HepG2 (cell line): ENCODE measurements around the gene C20orf144. TPM values are rescaled to one million over a fixed set of nuclear protein-coding genes. Genes with fewer than 3 reads are reported as not detected.

ENCODE experiments used
- ATAC-seq: fragments of 200-7000 bp; cut with Tn5 transposase; 3 replicates; pipeline ENCODE4 v1.9.1; 2020; ENCODE audit warnings: mild to moderate bottlenecking, moderate library complexity
- BruUV-seq: library from RNA; stranded (reverse); fragments of 400-500 nt; replicated peaks from 2 replicates; lab custom pipeline; 2021; lab: Mats Ljungman, UMichigan
- CTCF ChIA-PET: fragments of 300-600 bp; formaldehyde crosslinking; extraction: SDS; loops from one replicate; lab custom pipeline; 2021; ENCODE audit warnings: low total read pairs, inconsistent platforms, low intra/inter-chr PET ratio; lab: Yijun Ruan, JAX
- POLR2A ChIA-PET: fragments of 350-600 bp; sonication (Branson Sonifier 250); formaldehyde crosslinking; loops from one replicate; lab custom pipeline; 2020; ENCODE audit warnings: antibody characterized with exemption, inconsistent platforms; lab: Yijun Ruan, JAX
- DNase-seq: peaks from one replicate; pipeline ENCODE4 v3.0.0-alpha.2; 2015; ENCODE audit warnings: low spot score
- FAIRE-seq: peaks from 3 replicates; lab custom pipeline; 2011; peaks lifted over from hg19 to GRCh38; lab: Jason Lieb, UNC
- H2AFZ ChIP-seq: one replicate; pipeline ENCODE4 v1.6.1; 2011; ENCODE audit warnings: low read length, inconsistent platforms
- H3K27ac ChIP-seq: fragments of 300-600 bp; 3 replicates; pipeline ENCODE4 v1.8.0; 2011; ENCODE audit warnings: mixed run types, mild to moderate bottlenecking, mixed read lengths, low read length, inconsistent platforms; ENCODE audit not compliant: insufficient read depth; ENCODE audit errors: extremely low read length
- H3K27me3 ChIP-seq, 2 experiments: fragments of 200-600 bp in 1 of 2; 2 replicates in 1 of 2; 3 replicates in 1 of 2; pipeline versions ENCODE4 v1.6.0 to v1.8.0; 2011; ENCODE audit warnings: low read length in 2 of 2, mild to moderate bottlenecking in 2 of 2, moderate library complexity in 2 of 2, inconsistent platforms in 1 of 2; ENCODE audit not compliant: insufficient read depth in 2 of 2, control insufficient read depth in 1 of 2
- H3K36me3 ChIP-seq, 2 experiments: fragments of 200-600 bp in 1 of 2; replicated peaks in 1 of 2; 2 replicates in 1 of 2; 3 replicates in 1 of 2; pipeline versions ENCODE4 v1.5.1 to v1.8.0; 2011; ENCODE audit warnings: low read length in 2 of 2, inconsistent platforms in 1 of 2; ENCODE audit not compliant: insufficient read depth in 2 of 2, control insufficient read depth in 1 of 2
- H3K4me1 ChIP-seq: 2 replicates; pipeline ENCODE4 v1.5.1; 2012; ENCODE audit warnings: low read length, inconsistent platforms; ENCODE audit not compliant: insufficient read depth
- H3K4me2 ChIP-seq: 2 replicates; pipeline ENCODE4 v1.6.0; 2011; ENCODE audit warnings: low read depth, low read length, inconsistent platforms
- H3K4me3 ChIP-seq, 3 experiments: fragments of 200-600 bp in 1 of 3; sonication (generic), shearing (Covaris generic) in 1 of 3; replicated peaks in 1 of 3; 2 replicates each; pipeline ENCODE4 v1.5.1; 2011 to 2016; ENCODE audit warnings: low read length in 3 of 3, inconsistent platforms in 2 of 3, low read depth in 2 of 3, mild to moderate bottlenecking in 2 of 3, control low read depth in 1 of 3, mixed read lengths in 1 of 3; ENCODE audit not compliant: insufficient read depth in 1 of 3
- H3K79me2 ChIP-seq: one replicate; pipeline ENCODE4 v1.6.1; 2011; ENCODE audit warnings: low read length, inconsistent platforms; ENCODE audit not compliant: insufficient read depth
- H3K9ac ChIP-seq: 2 replicates; pipeline ENCODE4 v1.6.0; 2011; ENCODE audit warnings: mild to moderate bottlenecking, low read depth, low read length, inconsistent platforms; ENCODE audit not compliant: insufficient read depth
- H3K9me3 ChIP-seq: 2 replicates; pipeline ENCODE4 v1.5.1; 2012; ENCODE audit warnings: mild to moderate bottlenecking, low read length
- H4K20me1 ChIP-seq: 2 replicates; pipeline ENCODE4 v1.6.0; 2011; ENCODE audit warnings: inconsistent platforms, mild to moderate bottlenecking, low read length, moderate library complexity; ENCODE audit not compliant: insufficient read depth
- AHR ChIP-seq: IDR thresholded peaks from 2 replicates; pipeline ENCODE4 v1.6.1; 2018; ENCODE audit warnings: missing genetic modification reagents, missing compliant biosample characterization
- CCDC6 ChIP-seq: sonication (generic); formaldehyde crosslinking; IDR thresholded peaks from 2 replicates; pipeline ENCODE4 v1.8.1; 2022; ENCODE audit warnings: mild to moderate bottlenecking, missing genetic modification reagents, moderate library complexity
- FOXC1 ChIP-seq: sonication (generic); formaldehyde crosslinking; IDR thresholded peaks from 2 replicates; pipeline ENCODE4 v1.8.0; 2022; ENCODE audit warnings: mild to moderate bottlenecking, missing genetic modification reagents, borderline replicate concordance
- GLMP ChIP-seq: sonication (generic); formaldehyde crosslinking; IDR thresholded peaks from 2 replicates; pipeline ENCODE4 v1.9.0; 2021; ENCODE audit warnings: missing genetic modification reagents, mild to moderate bottlenecking, borderline replicate concordance
- LCORL ChIP-seq, 2 experiments: fragments of 450-650 bp in 1 of 2; sonication (generic) in 1 of 2; formaldehyde crosslinking in 1 of 2; IDR thresholded peaks; 2 replicates each; pipeline versions ENCODE4 v1.5.0 to v1.6.1; 2017 to 2020; ENCODE audit warnings: antibody characterized with exemption in 1 of 2, missing genetic modification reagents in 1 of 2
- MEIS1 ChIP-seq: sonication (generic); formaldehyde crosslinking; IDR thresholded peaks from 2 replicates; pipeline ENCODE4 v1.9.0; 2021; ENCODE audit warnings: mild to moderate bottlenecking, missing genetic modification reagents, moderate library complexity, borderline replicate concordance
- MZF1 ChIP-seq: sonication (generic); formaldehyde crosslinking; IDR thresholded peaks from 2 replicates; pipeline ENCODE4 v1.8.1; 2023; ENCODE audit warnings: mild to moderate bottlenecking, missing genetic modification reagents, borderline replicate concordance
- SCMH1 ChIP-seq: sonication (generic); formaldehyde crosslinking; IDR thresholded peaks from 2 replicates; pipeline ENCODE4 v1.9.0; 2021; ENCODE audit warnings: missing genetic modification reagents, mild to moderate bottlenecking, borderline replicate concordance
- TBL1XR1 ChIP-seq: fragments of 150-350 bp; IDR thresholded peaks from 2 replicates; pipeline ENCODE4 v1.6.1; 2014; ENCODE audit warnings: borderline replicate concordance, low read length; ENCODE audit not compliant: partially characterized antibody
- TGIF2 ChIP-seq: IDR thresholded peaks from 2 replicates; pipeline ENCODE4 v1.6.1; 2016; ENCODE audit warnings: control low read depth, missing compliant biosample characterization
- WIZ ChIP-seq: sonication (generic); formaldehyde crosslinking; IDR thresholded peaks from 2 replicates; pipeline ENCODE4 v1.5.1; 2020; ENCODE audit warnings: mild to moderate bottlenecking, missing genetic modification reagents
- ZBTB7B ChIP-seq: sonication (generic); formaldehyde crosslinking; IDR thresholded peaks from 2 replicates; pipeline ENCODE4 v1.4.0; 2020; ENCODE audit warnings: missing genetic modification reagents
- ZC3H4 ChIP-seq: sonication (generic); formaldehyde crosslinking; IDR thresholded peaks from 2 replicates; pipeline ENCODE4 v1.4.0; 2020; ENCODE audit warnings: missing genetic modification reagents, borderline replicate concordance
- ZNF274 ChIP-seq: sonication (generic); formaldehyde crosslinking; IDR thresholded peaks from 2 replicates; pipeline ENCODE4 v1.5.1; 2020; ENCODE audit warnings: mild to moderate bottlenecking, missing genetic modification reagents
- ZNF468 ChIP-seq: sonication (generic); formaldehyde crosslinking; IDR thresholded peaks from 2 replicates; pipeline ENCODE4 v1.8.0; 2022; ENCODE audit warnings: mild to moderate bottlenecking, moderate library complexity, missing genetic modification reagents
- ZNF678 ChIP-seq: sonication (generic); formaldehyde crosslinking; IDR thresholded peaks from 2 replicates; pipeline ENCODE4 v1.4.0; 2020; ENCODE audit warnings: mild to moderate bottlenecking, missing genetic modification reagents
- WGBS: methylation state at CpG from one replicate; pipeline ENCODE4 v1.1.6; 2017; ENCODE audit warnings: low lambda C conversion rate; 5-methylcytosine and 5-hydroxymethylcytosine counted together
- in situ Hi-C: cut with HindIII; loops from 2 replicates; pipeline ENCODE4 v1.10.0; 2017; ENCODE audit warnings: low pct_unique_long_range_greater_than_20kb; ENCODE audit not compliant: extremely low pct_ligation_motif_present
- intact Hi-C: fragments of 100-400 bp; cut with micrococcal nuclease; formaldehyde crosslinking; loops from one replicate; pipeline ENCODE4 v1.10.0; 2022; ENCODE audit not compliant: unreplicated experiment
- polyA plus RNA-seq, 8 experiments: library from polyadenylated mRNA; depleted of rRNA in 3 of 8; stranded (reverse) in 7 of 8; unstranded in 1 of 8; fragments of >200 nt; fragmentation: Illumina TruSeq in 4 of 8; extraction: Trizol in 4 of 8; gene quantifications; 2 replicates each; pipeline versions ENCODE4 v1.2.1 to v1.2.3, GENCODE V29; 2011 to 2016; ENCODE audit warnings: low read depth in 4 of 8, missing spikeins in 1 of 8, mixed read lengths in 1 of 8; ENCODE audit not compliant: insufficient read depth in 1 of 8
- total RNA-seq, 5 experiments: library from RNA; depleted of rRNA; stranded (reverse); fragments of >200 nt; fragmentation: Illumina TruSeq; extraction: Trizol; gene quantifications; 2 replicates each; pipeline ENCODE4 v1.2.3, GENCODE V29; 2016; ENCODE audit warnings: low read depth in 1 of 5
- TF ChIP-seq, protein P1 (sequence below): sonication (generic); formaldehyde crosslinking; IDR thresholded peaks from 2 replicates; pipeline ENCODE4 v1.5.0; 2020; ENCODE audit warnings: mild to moderate bottlenecking, missing genetic modification reagents, borderline replicate concordance

C20orf144 gene
- total and polyA plus RNA-seq, 2 of the 13 experiments (the other 11 are each of a cell fraction or from before 2014, with no cell fraction given): 0.09 to 0.16 TPM

DNA sequence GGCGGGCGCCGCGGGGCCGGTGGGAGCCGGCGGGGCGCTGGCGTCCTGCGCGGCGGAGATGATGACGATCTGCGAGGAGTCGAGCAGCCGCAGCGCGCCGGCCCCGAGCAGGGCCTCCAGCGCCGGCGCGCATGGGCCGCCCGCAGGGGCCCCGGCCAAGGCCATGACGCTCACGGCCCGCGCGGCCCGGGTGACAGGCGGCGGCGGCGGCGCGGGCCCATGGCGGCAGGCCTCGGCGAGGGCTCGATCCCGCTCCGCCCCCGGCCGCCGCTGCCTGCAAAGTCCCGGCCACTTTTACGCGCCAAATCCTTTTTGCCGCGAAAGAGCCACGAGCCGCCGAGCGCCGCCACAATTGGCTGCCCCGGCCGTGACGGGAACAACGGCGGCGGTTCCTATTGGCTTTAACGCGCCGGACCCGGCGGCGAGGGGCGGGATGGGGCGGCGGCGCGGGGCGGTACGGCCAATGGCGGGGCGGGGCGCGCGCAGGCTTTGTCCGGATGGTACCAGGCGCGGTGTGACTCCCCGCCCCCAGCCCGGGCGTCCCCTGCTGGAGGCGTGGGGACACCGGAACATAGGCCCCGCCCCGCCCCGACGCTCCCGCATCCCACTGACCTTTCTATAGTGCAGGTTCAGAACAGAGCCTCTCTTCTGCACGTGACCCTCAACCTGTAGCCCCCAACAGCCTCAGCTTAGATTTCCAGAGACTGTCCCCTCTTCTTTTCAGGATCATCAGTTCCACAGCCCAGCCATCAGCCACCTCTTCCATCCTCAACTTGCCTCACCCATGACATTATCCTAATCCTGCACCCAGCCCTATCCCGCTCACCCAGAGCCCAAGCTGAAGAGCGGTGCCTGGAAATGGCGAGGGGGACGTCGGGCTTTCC is 24.2 kb downstream of the C20orf144 start, which contains the start of gene E2F1:
Gene E2F1 (minus strand): TSS at position 286 of the 884 bp plus-strand sequence. CDS start 121 bp downstream, at position 165.
- peak; percentile 91 for ATAC-seq
- Histone ChIP-seq H3K4me2 (peak within 1 kb of the TSS; percentile 99), H2AFZ (peak within 1 kb of the TSS; percentile 87), H4K20me1 (no peaks in the 10 kb centered on the region), H3K36me3 (no peaks in the 10 kb centered on the region), H3K9me3 (no peaks in the 10 kb centered on the region), H3K4me1 (peaks cover 63% of the 10 kb centered on the region), H3K4me3 (peak within 1 kb of the TSS; percentile 58 to 82 (median 65)), H3K9ac (peak within 1 kb of the TSS; percentile 69), H3K27ac (peak within 1 kb of the TSS; percentile 56), H3K27me3 (no peaks in the 10 kb centered on the region), H3K79me2 (peaks cover 21% of the 10 kb centered on the region)
- BruUV-seq: no TSS peak
- ChIA-PET CTCF (interaction anchor here (0.6 kb wide), 1 partner anchor 33 kb away, joined by 3 read pairs; no protein-coding TSS in a partner anchor), POLR2A (interaction anchor here (1.4 to 2.5 kb wide), 3 partner anchors 11 to 46 kb away, joined by 5 to 17 read pairs (median 14); partner anchors contain the start of genes NECAB3 and ZNF341)
- FAIRE-seq: no peak
- peak; percentile 94 for DNase-seq
- in situ Hi-C loops (no loop called here), intact Hi-C loops (loop anchor here (2.0 to 5.0 kb wide), 3 partner anchors 16 to 126 kb away; partner anchors contain the start of gene CHMP4B)
- 6% methylated on average over 30 of the region's 101 CpGs for whole genome bisulfite sequencing
- TF ChIP-seq WIZ (CRISPR knock-in tag) (no peak), ZC3H4 (CRISPR knock-in tag) (0 out of 2 replicates have a peak, but pooled peaks have one; percentile 29), MZF1 (CRISPR knock-in tag) (peak; percentile 63; the same call in 1 of the 2 replicates), ZNF468 (CRISPR knock-in tag) (peak; percentile 65; the same call in 1 of the 2 replicates), MEIS1 (CRISPR knock-in tag) (peak; percentile 34; the same call in 1 of the 2 replicates), FOXC1 (0 out of 2 replicates have a peak, but pooled peaks have one; percentile 64), LCORL (IDR thresholded peaks at IDR 0.05) (no peak), LCORL (CRISPR knock-in tag; IDR thresholded peaks at IDR 0.05) (no peak), ZNF678 (CRISPR knock-in tag) (no peak), AHR (CRISPR knock-in tag) (peak; percentile 78; the same call in 1 of the 2 replicates), SCMH1 (no peak), ZNF274 (CRISPR knock-in tag) (peak; percentile 49; the same call in 1 of the 2 replicates), TGIF2 (peak; percentile 34; the same call in 1 of the 2 replicates), ZBTB7B (peak; percentile 36; the same call in 1 of the 2 replicates), CCDC6 (peak; percentile 98), TBL1XR1 (no peak), GLMP (no peak)
- TF ChIP-seq, protein P1, sequence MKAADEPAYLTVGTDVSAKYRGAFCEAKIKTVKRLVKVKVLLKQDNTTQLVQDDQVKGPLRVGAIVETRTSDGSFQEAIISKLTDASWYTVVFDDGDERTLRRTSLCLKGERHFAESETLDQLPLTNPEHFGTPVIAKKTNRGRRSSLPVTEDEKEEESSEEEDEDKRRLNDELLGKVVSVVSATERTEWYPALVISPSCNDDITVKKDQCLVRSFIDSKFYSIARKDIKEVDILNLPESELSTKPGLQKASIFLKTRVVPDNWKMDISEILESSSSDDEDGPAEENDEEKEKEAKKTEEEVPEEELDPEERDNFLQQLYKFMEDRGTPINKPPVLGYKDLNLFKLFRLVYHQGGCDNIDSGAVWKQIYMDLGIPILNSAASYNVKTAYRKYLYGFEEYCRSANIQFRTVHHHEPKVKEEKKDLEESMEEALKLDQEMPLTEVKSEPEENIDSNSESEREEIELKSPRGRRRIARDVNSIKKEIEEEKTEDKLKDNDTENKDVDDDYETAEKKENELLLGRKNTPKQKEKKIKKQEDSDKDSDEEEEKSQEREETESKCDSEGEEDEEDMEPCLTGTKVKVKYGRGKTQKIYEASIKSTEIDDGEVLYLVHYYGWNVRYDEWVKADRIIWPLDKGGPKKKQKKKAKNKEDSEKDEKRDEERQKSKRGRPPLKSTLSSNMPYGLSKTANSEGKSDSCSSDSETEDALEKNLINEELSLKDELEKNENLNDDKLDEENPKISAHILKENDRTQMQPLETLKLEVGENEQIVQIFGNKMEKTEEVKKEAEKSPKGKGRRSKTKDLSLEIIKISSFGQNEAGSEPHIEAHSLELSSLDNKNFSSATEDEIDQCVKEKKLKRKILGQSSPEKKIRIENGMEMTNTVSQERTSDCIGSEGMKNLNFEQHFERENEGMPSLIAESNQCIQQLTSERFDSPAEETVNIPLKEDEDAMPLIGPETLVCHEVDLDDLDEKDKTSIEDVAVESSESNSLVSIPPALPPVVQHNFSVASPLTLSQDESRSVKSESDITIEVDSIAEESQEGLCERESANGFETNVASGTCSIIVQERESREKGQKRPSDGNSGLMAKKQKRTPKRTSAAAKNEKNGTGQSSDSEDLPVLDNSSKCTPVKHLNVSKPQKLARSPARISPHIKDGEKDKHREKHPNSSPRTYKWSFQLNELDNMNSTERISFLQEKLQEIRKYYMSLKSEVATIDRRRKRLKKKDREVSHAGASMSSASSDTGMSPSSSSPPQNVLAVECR (CRISPR knock-in tag): peak; percentile 91; the same call in 1 of the 2 replicates
